Heart left ventricle (tissue), 16 donors: Measurements from ENCODE around the gene GNG7. TPM values are rescaled to one million over a fixed set of nuclear protein-coding genes. Genes with fewer than 3 reads are reported as not detected.
"Not testable (repeated sequence)": the region's sequence is repeated elsewhere in the genome, so short reads cannot be mapped to it uniquely, and the experiment has no call there.

ENCODE experiments used
- ATAC-seq, 4 donors: fragments of 200-7000 bp; cut with Tn5 transposase; one replicate each; pipeline ENCODE4 v1.9.1; 2020 to 2022; ENCODE audit warnings: moderate library complexity in 4 of 4, mild to moderate bottlenecking in 3 of 4, moderate number of reproducible peaks in 1 of 4
- DNase-seq, 5 donors: peaks; one replicate each; pipeline ENCODE4 v3.0.0-alpha.2; 2020
- H3K27ac ChIP-seq, 12 donors: fragments of 200-600 bp; sonication (generic) in 4 of 12; one replicate each; pipeline versions ENCODE4 v1.5.0 to v1.8.0; 2016 to 2022; ENCODE audit warnings: mild to moderate bottlenecking in 2 of 12
- H3K27me3 ChIP-seq, 9 donors: fragments of 200-600 bp; sonication (generic) in 2 of 9; one replicate each; pipeline versions ENCODE4 v1.5.1 to v1.8.0; 2016 to 2022; ENCODE audit warnings: mild to moderate bottlenecking in 3 of 9
- H3K36me3 ChIP-seq, 9 donors: fragments of 200-600 bp; sonication (generic) in 2 of 9; one replicate each; pipeline versions ENCODE4 v1.5.0 to v1.8.0; 2018 to 2022; ENCODE audit warnings: mild to moderate bottlenecking in 2 of 9
- H3K4me1 ChIP-seq, 12 donors: fragments of 200-600 bp; sonication (generic) in 4 of 12; one replicate each; pipeline versions ENCODE4 v1.5.0 to v1.8.0; 2016 to 2022; ENCODE audit warnings: mild to moderate bottlenecking in 3 of 12
- H3K4me3 ChIP-seq, 12 donors: fragments of 200-600 bp; sonication (generic) in 4 of 12; one replicate each; pipeline versions ENCODE4 v1.5.0 to v1.8.0; 2017 to 2022; ENCODE audit warnings: mild to moderate bottlenecking in 9 of 12, moderate library complexity in 4 of 12
- H3K9me3 ChIP-seq, 12 donors: fragments of 200-600 bp; sonication (generic) in 4 of 12; one replicate each; pipeline versions ENCODE4 v1.5.0 to v1.8.0; 2016 to 2022; ENCODE audit warnings: mild to moderate bottlenecking in 1 of 12
- POLR2A ChIP-seq, 2 donors: fragments of 450-650 bp; IDR thresholded peaks; one replicate each; pipeline ENCODE4 v1.6.1; 2017; ENCODE audit warnings: antibody characterized with exemption in 2 of 2, mild to moderate bottlenecking in 2 of 2, moderate library complexity in 2 of 2
- WGBS, 4 donors: extraction: QIAGEN DNeasy Blood & Tissue Kit in 2 of 4; methylation state at CpG; one replicate each; pipeline versions ENCODE4 v1.1.5 to v1.1.7; 2013 to 2018; 5-methylcytosine and 5-hydroxymethylcytosine counted together
- intact Hi-C, 10 donors: fragments of 100-400 bp; cut with DNase I; formaldehyde crosslinking; loops; one replicate each; pipeline versions ENCODE4 v1.11.1 to v1.14.2; 2022
- polyA plus RNA-seq, 2 donors: library from polyadenylated mRNA; stranded (reverse); fragments of 200-250 nt; gene quantifications; one replicate each; pipeline ENCODE4 v1.2.3, GENCODE V29; 2013
- total RNA-seq, 9 donors: library from RNA; depleted of rRNA in 2 of 9; stranded (reverse); fragments of >200 nt in 2 of 9; fragmentation: NEBNext Ultra II Directional in 3 of 9; extraction: Animal tissue kit (Norgen Biotek cat#: 25700) in 3 of 9; gene quantifications; one replicate each; pipeline versions ENCODE4 v1.1.0 to v1.2.4, GENCODE V29; 2016 to 2023
- TF ChIP-seq, protein P1 (sequence below), 12 donors: fragments of 200-600 bp; sonication (generic) in 4 of 12; IDR thresholded peaks; one replicate each; pipeline versions ENCODE4 v1.5.0 to v1.8.0; 2018 to 2022; ENCODE audit warnings: antibody characterized with exemption in 12 of 12, mild to moderate bottlenecking in 5 of 12
- donor health status: ischemic (EF 13 %, LVEDD 7.1; RV severe dilation, severe dysfunction).
- donor health status: healthy with polysubstance abuse.
- donor health status: DM: no; HTN: yes; CAD: no.
- donor health status: DM: no; HTN: no; CAD: no.
- donor health status: ischemic (EF 25% LVEDD 6.9; RV normal size, moderate dysfunction).
- donor health status: ischemic (EF 25% LVEDD 5.7; RV mildly dilated, moderate dysfunction).
- donor health status: healthy.
- donor health status: DM: yes; HTN: yes; CAD: no.
- donor health status: ischemic (EF 35%, LVEDD 5.7; RV mildly dilated, moderate dysfunction).
- donor health status: nonischemic (EF 11% LVEDD 7.7; RV severe dilation, severe dysfunction).
- donor health status: DM: yes; HTN: yes; CAD: no.
- donor health status: PGD.
- donor health status: ischemic (EF 29% LVEDD 5.4; RV normal size, mild dysfunction).
- donor health status: nonischemic (EF 23%, LVEDD 6.1; RV moderate dilation, normal function).

GNG7 gene
- total and polyA plus RNA-seq, 11 donors: 11.7 to 46.4 (median 24.0) TPM

- intact Hi-C loops: loop anchor here in 8 of 10 donors (1.0 to 5.0 kb wide), 8 partner anchors 36 to 65 kb away; partner anchors contain the start of gene GADD45B (in 5 of the 8)
- Histone ChIP-seq H3K4me1 (peaks cover 18 to 62% (median 56%) of the 10 kb centered on the region in 12 donors), H3K4me3 (peak overlapping the region in 8 of 12 donors; percentile 1 to 38 (median 20)), H3K27ac (peak overlapping the region; percentile 37 to 97 (median 86)), H3K36me3 (no peaks in the 10 kb centered on the region), H3K9me3 (no peaks in the 10 kb centered on the region), H3K27me3 (no peaks in the 10 kb centered on the region)
- ATAC-seq (peak; percentile 65 to 86 (median 82)), DNase-seq (peak; percentile 89 to 95 (median 91))
- 9 to 24% (median 17%) methylated on average over 30 to 35 of the region's 35 CpGs for WGBS, 4 donors
- TF ChIP-seq POLR2A (IDR thresholded peaks at IDR 0.05): peak in 1 of 2 donors; percentile 31
- TF ChIP-seq, protein P1, sequence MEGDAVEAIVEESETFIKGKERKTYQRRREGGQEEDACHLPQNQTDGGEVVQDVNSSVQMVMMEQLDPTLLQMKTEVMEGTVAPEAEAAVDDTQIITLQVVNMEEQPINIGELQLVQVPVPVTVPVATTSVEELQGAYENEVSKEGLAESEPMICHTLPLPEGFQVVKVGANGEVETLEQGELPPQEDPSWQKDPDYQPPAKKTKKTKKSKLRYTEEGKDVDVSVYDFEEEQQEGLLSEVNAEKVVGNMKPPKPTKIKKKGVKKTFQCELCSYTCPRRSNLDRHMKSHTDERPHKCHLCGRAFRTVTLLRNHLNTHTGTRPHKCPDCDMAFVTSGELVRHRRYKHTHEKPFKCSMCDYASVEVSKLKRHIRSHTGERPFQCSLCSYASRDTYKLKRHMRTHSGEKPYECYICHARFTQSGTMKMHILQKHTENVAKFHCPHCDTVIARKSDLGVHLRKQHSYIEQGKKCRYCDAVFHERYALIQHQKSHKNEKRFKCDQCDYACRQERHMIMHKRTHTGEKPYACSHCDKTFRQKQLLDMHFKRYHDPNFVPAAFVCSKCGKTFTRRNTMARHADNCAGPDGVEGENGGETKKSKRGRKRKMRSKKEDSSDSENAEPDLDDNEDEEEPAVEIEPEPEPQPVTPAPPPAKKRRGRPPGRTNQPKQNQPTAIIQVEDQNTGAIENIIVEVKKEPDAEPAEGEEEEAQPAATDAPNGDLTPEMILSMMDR (IDR thresholded peaks at IDR 0.05): peak in 6 of 12 donors; percentile 18 to 46 (median 36)
Measured at GRCh38 chr19:2540646-2541454, 161.6 kb downstream of the GNG7 start.

DNA sequence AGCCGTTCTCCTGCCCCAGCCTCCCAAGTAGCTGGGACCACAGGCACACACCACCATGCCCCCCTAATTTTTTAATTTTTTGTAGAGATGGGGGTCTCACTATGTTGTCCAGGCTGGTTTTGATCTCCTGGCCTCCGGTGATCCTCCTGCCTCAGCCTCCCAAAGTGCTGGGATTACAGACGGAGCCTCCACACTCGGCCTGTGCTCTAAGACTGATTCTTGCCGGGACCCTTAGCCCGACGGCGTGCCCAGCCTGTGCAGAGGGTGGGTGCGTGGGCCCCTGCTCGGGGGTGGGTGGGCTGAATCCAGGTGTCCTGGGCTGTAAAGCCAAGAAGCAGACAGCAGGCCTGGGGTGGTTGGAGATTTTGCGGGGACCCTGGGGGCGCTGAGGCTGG is 162.2 kb downstream of the GNG7 start:
- no peaks in the 10 kb centered on the region for H3K27me3 ChIP-seq
- peak overlapping the region in 7 of 12 donors; percentile 1 to 38 (median 22) for H3K4me3 ChIP-seq
- DNase-seq (no peak), ATAC-seq (no peak)
- TF ChIP-seq, protein P1 (IDR thresholded peaks at IDR 0.05): no peak
- TF ChIP-seq POLR2A (IDR thresholded peaks at IDR 0.05): no peak
- H3K9me3 ChIP-seq: no peaks in the 10 kb centered on the region
- 55 to 69% (median 68%) methylated on average over 11 to 12 of the region's 12 CpGs for WGBS, 4 donors
- peak overlapping the region; percentile 37 to 97 (median 86) for H3K27ac ChIP-seq
- no peaks in the 10 kb centered on the region for H3K36me3 ChIP-seq
- intact Hi-C loops: loop anchor here in 8 of 10 donors (1.0 to 5.0 kb wide), 8 partner anchors 37 to 64 kb away; partner anchors contain the start of gene GADD45B (in 5 of the 8)
- H3K4me1 ChIP-seq: peaks cover 16 to 56% (median 50%) of the 10 kb centered on the region in 12 donors

DNA sequence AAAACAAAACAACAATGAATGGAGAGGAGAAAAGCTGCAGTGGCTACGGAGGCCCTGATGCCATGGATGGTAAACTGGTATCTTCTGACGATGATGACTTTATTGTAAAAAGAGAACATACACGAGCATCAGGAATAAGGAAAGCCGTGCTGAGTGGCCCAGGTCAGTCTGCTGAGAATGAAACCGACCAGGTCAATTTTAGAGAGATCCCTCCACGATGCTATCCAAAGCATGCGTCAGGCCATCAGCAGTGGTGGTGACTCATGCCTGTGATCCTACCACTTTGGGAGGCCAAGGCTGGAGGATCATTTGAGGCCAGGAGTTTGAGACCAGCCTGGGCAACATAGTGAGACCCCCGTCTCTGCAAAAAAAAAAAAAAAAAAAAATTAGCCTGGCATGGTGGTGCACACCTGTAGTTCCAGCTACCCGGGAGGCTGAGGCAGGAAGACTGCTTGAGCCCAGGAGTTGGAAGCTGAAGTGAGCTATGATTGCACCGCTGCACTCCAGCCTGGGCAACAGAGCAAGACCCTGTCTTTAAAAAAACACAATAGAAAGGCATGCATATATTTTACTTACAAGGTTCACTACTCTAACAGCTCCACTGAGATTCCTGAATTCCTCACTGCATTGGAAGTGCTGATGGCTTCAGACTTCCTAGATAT is 164.3 kb downstream of the GNG7 start:
- no peak overlapping the region for H3K4me3 ChIP-seq
- H3K36me3 ChIP-seq: no peaks in the 10 kb centered on the region
- no peak for ATAC-seq
- H3K9me3 ChIP-seq: peaks cover 0 to 9% (median 0%) of the 10 kb centered on the region in 12 donors
- DNase-seq: no peak
- intact Hi-C loops: no loop called here
- TF ChIP-seq, protein P1 (IDR thresholded peaks at IDR 0.05): no peak
- TF ChIP-seq POLR2A (IDR thresholded peaks at IDR 0.05): no peak
- WGBS, 4 donors: 81 to 95% (median 92%) methylated on average over 10 of the region's 10 CpGs
- peaks cover 8 to 38% (median 31%) of the 10 kb centered on the region in 12 donors for H3K4me1 ChIP-seq
- H3K27me3 ChIP-seq: no peaks in the 10 kb centered on the region
- no peak overlapping the region for H3K27ac ChIP-seq

DNA sequence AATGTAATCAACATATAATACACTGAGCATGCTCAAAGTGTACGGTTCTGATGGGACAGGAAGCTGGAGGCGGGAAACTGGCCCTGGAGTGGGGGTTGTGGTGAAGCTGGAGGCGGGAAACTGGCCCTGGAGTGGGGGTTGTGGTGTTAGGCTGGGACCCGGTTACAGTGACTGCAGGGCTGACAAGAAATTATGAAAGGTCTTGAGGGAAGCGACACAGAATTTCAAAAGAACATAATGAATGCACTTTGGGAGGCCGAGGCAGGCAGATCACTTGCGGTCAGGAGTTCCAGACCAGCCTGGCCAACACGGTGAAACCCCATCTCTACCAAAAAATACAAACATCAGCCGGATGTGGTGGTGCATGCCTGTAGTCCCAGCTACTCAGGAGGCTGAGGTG is 164.9 kb downstream of the GNG7 start:
- WGBS, 4 donors: 81 to 88% (median 86%) methylated on average over 9 of the region's 9 CpGs
- H3K4me3 ChIP-seq, intact Hi-C loops, H3K27ac ChIP-seq, ATAC-seq, H3K27me3 ChIP-seq, H3K36me3 ChIP-seq, H3K9me3 ChIP-seq: not testable (repeated sequence)
- peaks cover 6 to 32% (median 26%) of the 10 kb centered on the region in 12 donors for H3K4me1 ChIP-seq
- DNase-seq: peak in 1 of 5 donors; percentile 4
